HUES64 (cell line): Measurements from ENCODE around the gene CACNG7.

Source experiments
- H3K27ac ChIP-seq: 2 replicates; pipeline ENCODE4 v1.7.0; 2013; ENCODE audit warnings: low read depth, low read length, inconsistent platforms
- H3K27me3 ChIP-seq: 2 replicates; pipeline ENCODE4 v1.6.1; 2013; ENCODE audit warnings: mild to moderate bottlenecking, low read length; ENCODE audit not compliant: insufficient read depth
- H3K36me3 ChIP-seq: 2 replicates; pipeline ENCODE4 v1.6.1; 2013; ENCODE audit warnings: mild to moderate bottlenecking, low read length; ENCODE audit not compliant: insufficient read depth
- H3K4me1 ChIP-seq: 2 replicates; pipeline ENCODE4 v1.6.1; 2013; ENCODE audit warnings: mild to moderate bottlenecking, low read length, moderate library complexity; ENCODE audit not compliant: insufficient read depth
- H3K4me3 ChIP-seq: 2 replicates; pipeline ENCODE4 v1.5.1; 2013; ENCODE audit warnings: mild to moderate bottlenecking, low read length, moderate library complexity
- H3K9ac ChIP-seq: 2 replicates; pipeline ENCODE4 v1.6.1; 2013; ENCODE audit warnings: mild to moderate bottlenecking, low read depth, low read length
- H3K9me3 ChIP-seq: 2 replicates; pipeline ENCODE4 v1.6.1; 2013; ENCODE audit warnings: low read depth, low read length; ENCODE audit not compliant: insufficient read depth
- WGBS: fragments of 150-250, 120-280 bp; methylation state at CpG from one replicate; pipeline ENCODE4 v1.1.7; 2013; ENCODE audit warnings: missing lambda C conversion rate; 5-methylcytosine and 5-hydroxymethylcytosine counted together

The CACNG7 gene

GRCh38 chr19:53988981-53989380, 79.9 kb downstream of the CACNG7 start:
- no peak overlapping the region for H3K9ac ChIP-seq
- no peak overlapping the region for H3K4me3 ChIP-seq
- H3K27ac ChIP-seq: no peak overlapping the region
- H3K27me3 ChIP-seq: peaks cover 29% of the 10 kb centered on the region
- no peaks in the 10 kb centered on the region for H3K4me1 ChIP-seq
- WGBS: 90% methylated on average over 6 of the region's 6 CpGs
- H3K9me3 ChIP-seq: no peaks in the 10 kb centered on the region
- no peaks in the 10 kb centered on the region for H3K36me3 ChIP-seq

- Histone ChIP-seq H3K27ac (no peak overlapping the region), H3K9me3 (no peaks in the 10 kb centered on the region), H3K9ac (no peak overlapping the region), H3K36me3 (no peaks in the 10 kb centered on the region), H3K4me3 (no peak overlapping the region), H3K4me1 (no peaks in the 10 kb centered on the region), H3K27me3 (peaks cover 36% of the 10 kb centered on the region)
- WGBS: 80% methylated on average over 22 of the region's 22 CpGs
Measured at GRCh38 chr19:53989600-53990533, 80.8 kb downstream of the CACNG7 start.

DNA sequence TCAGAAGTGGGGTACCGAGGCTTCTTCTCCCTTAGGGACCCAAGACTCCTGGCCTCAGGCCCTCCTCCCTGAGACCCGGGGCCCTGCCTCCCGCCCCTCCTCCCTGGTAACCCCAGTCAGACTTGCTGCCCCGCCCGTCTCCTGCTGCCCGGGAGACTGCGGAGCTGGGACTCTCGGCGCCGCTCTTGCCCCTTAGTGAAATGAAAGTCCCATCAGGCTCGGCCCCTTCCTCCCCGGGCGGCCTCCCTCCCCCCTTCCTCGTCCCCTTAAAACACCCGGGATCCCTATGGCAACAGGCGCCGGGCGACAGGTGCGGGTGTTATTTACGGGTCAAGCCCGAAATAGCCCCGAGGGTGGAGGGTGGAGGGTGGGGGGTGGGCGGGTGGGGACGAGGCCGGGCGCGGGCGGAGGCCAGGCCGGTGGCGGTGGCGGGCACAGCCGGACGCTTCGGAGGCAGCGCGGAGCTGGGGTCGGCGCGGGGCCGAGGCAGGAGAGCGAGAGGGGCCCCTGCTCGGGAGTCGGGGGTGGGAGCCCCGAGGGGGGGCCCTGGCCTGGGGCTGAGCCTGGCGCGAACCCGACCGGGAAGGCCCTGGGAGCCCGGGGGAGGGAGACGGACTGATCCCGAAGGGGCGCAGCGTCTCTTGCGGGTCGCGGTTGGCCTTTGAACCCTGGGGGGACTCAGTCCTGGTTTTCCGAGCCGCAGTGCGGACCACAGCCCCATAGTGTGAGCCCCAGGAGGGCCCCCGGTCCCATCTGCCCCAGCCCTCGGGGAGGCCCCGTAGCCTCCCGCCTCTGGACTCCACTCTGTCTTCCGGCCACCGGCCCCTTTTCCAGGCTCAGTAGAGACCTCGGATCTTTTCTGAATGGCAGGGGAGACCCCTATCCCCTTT, 82.4 kb downstream of the CACNG7 start, which contains the start of gene CACNG6:
Gene CACNG6 (plus strand): TSS at position 414 of the 890 bp plus-strand sequence. CDS start 1,241 bp downstream, outside the sequence.
- Histone ChIP-seq H3K27ac (no peak within 1 kb of the TSS), H3K4me3 (peak within 1 kb of the TSS; percentile 56), H3K36me3 (no peaks in the 10 kb centered on the region), H3K9ac (peak within 1 kb of the TSS; percentile 64; the same call in 1 of the 2 replicates), H3K27me3 (peaks cover 47% of the 10 kb centered on the region), H3K4me1 (no peaks in the 10 kb centered on the region), H3K9me3 (no peaks in the 10 kb centered on the region)
- 8% methylated on average over 66 of the region's 66 CpGs for WGBS

DNA sequence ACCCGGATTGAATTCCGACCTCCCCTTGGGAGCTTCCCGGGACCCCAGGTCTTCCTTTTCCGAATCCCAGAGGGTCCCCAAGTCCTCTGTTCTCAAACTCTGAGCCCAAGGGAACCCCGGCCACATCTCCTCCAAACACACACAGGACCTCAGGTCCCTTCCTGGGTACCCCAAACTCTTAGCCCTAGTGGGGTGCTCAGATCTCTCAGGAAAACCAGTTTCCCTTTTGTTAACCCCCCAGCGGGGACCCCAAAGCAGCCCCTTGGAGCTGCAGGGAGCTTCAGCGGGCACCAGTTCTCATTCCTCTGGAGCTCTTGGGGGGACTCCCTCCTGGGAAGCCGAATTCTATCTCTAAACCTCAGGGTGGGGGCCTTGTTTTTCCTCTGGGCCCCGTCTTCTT, 83.1 kb downstream of the CACNG7 start:
- 87% methylated on average over 9 of the region's 9 CpGs for WGBS
- H3K4me1 ChIP-seq: no peaks in the 10 kb centered on the region
- peak overlapping the region; percentile 56 for H3K4me3 ChIP-seq
- no peaks in the 10 kb centered on the region for H3K36me3 ChIP-seq
- H3K9ac ChIP-seq: 0 out of 2 replicates have a peak overlapping the region, but pooled peaks have one; percentile 64
- H3K27ac ChIP-seq: no peak overlapping the region
- H3K27me3 ChIP-seq: peaks cover 50% of the 10 kb centered on the region
- no peaks in the 10 kb centered on the region for H3K9me3 ChIP-seq

GRCh38 chr19:53992815-53993214, 83.7 kb downstream of the CACNG7 start:
- WGBS: 91% methylated on average over 43 of the region's 43 CpGs
- H3K9ac ChIP-seq: no peak overlapping the region
- H3K36me3 ChIP-seq: no peaks in the 10 kb centered on the region
- H3K27me3 ChIP-seq: peaks cover 54% of the 10 kb centered on the region
- peaks cover 2% of the 10 kb centered on the region; the same call in 1 of the 2 replicates for H3K4me1 ChIP-seq
- no peaks in the 10 kb centered on the region for H3K9me3 ChIP-seq
- H3K4me3 ChIP-seq: no peak overlapping the region
- no peak overlapping the region for H3K27ac ChIP-seq

DNA sequence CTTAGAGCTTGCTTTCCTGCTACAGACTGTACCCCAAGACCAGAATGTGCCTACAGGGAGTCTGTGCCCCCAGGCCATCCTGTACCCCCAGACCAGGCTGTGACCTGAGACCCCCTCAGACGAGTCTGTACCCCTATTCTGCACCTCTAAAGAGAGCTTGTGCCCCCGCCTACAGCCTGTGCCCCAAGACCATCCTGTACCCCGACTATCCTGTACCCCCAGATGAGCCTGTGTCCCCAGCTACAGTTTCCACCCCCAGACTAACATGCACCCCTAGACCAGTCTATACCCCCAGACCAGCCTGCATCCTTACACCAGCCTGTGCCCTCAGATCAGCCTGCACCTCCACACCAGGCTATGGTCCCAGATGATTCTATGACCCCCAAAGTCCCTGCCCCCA, 84.4 kb downstream of the CACNG7 start:
- 83% methylated on average over 3 of the region's 3 CpGs for WGBS
- Histone ChIP-seq H3K9ac (no peak overlapping the region), H3K4me1 (peaks cover 4% of the 10 kb centered on the region; the same call in 1 of the 2 replicates), H3K4me3 (no peak overlapping the region), H3K36me3 (no peaks in the 10 kb centered on the region), H3K9me3 (no peaks in the 10 kb centered on the region), H3K27me3 (peaks cover 58% of the 10 kb centered on the region), H3K27ac (no peak overlapping the region)
